IMR-90 (cell line): Measurements from ENCODE around the gene DCDC2. TPM values are rescaled to one million over a fixed set of nuclear protein-coding genes. Genes with fewer than 3 reads are reported as not detected.

Experiments used
- ATAC-seq: fragments of 200-7000 bp; cut with Tn5 transposase; 2 replicates; pipeline ENCODE4 v1.9.1; 2020; ENCODE audit warnings: low read depth, mild to moderate bottlenecking, moderate library complexity
- BruUV-seq: library from RNA; stranded (reverse); fragments of 400-500 nt; replicated peaks from 2 replicates; lab custom pipeline; 2021; lab: Mats Ljungman, UMichigan
- CTCF ChIA-PET: fragments of 300-600 bp; formaldehyde crosslinking; extraction: SDS; loops from one replicate; lab custom pipeline; 2021; ENCODE audit warnings: antibody characterized with exemption; lab: Yijun Ruan, JAX
- POLR2A ChIA-PET: fragments of 300-600 bp; sonication (Branson Sonifier 250); formaldehyde crosslinking; loops from one replicate; lab custom pipeline; 2022; ENCODE audit warnings: antibody characterized with exemption; ENCODE audit not compliant: unreplicated experiment; lab: Charles Lee
- DNase-seq: peaks from one replicate; pipeline ENCODE4 v3.0.0; 2013
- H2AFZ ChIP-seq: replicated peaks from 2 replicates; pipeline ENCODE3; 2013; ENCODE audit warnings: low read length, mild to moderate bottlenecking; ENCODE audit not compliant: poor library complexity
- H2AK5ac ChIP-seq: 2 replicates; pipeline ENCODE4 v1.6.1; 2013; ENCODE audit warnings: low read depth, low read length, inconsistent platforms
- H2AK9ac ChIP-seq: replicated peaks from 2 replicates; pipeline ENCODE3; 2013; ENCODE audit warnings: mild to moderate bottlenecking, low read depth, low read length, moderate library complexity; ENCODE audit not compliant: poor library complexity
- H2BK120ac ChIP-seq: 2 replicates; pipeline ENCODE4 v1.6.1; 2013; ENCODE audit warnings: low read depth, low read length, inconsistent platforms
- H2BK15ac ChIP-seq: 3 replicates; pipeline ENCODE4 v1.6.1; 2013; ENCODE audit warnings: low read depth, low read length, inconsistent platforms
- H2BK20ac ChIP-seq: 2 replicates; pipeline ENCODE4 v1.6.1; 2013; ENCODE audit warnings: low read depth, mild to moderate bottlenecking, inconsistent platforms, low read length, moderate library complexity
- H2BK5ac ChIP-seq: 2 replicates; pipeline ENCODE4 v1.6.1; 2013; ENCODE audit warnings: mild to moderate bottlenecking, low read depth, low read length, inconsistent platforms; ENCODE audit not compliant: poor library complexity, severe bottlenecking
- H3K14ac ChIP-seq: replicated peaks from 2 replicates; pipeline ENCODE4 v1.6.1; 2013; ENCODE audit warnings: low read depth, low read length, inconsistent platforms
- H3K18ac ChIP-seq: 2 replicates; pipeline ENCODE4 v1.6.1; 2013; ENCODE audit warnings: low read depth, low read length, control low read depth
- H3K23ac ChIP-seq: 2 replicates; pipeline ENCODE4 v1.6.1; 2013; ENCODE audit warnings: low read depth, low read length, inconsistent platforms
- H3K27ac ChIP-seq: 2 replicates; pipeline ENCODE4 v1.5.1; 2013; ENCODE audit warnings: mild to moderate bottlenecking, control low read depth, low read length; ENCODE audit not compliant: insufficient read depth
- H3K27me3 ChIP-seq: 2 replicates; pipeline ENCODE4 v1.6.1; 2013; ENCODE audit warnings: low read length; ENCODE audit not compliant: control insufficient read depth, insufficient read depth
- H3K36me3 ChIP-seq: 2 replicates; pipeline ENCODE4 v1.6.1; 2013; ENCODE audit warnings: low read length, mixed read lengths; ENCODE audit not compliant: control insufficient read depth, insufficient read depth
- H3K4ac ChIP-seq: 2 replicates; pipeline ENCODE4 v1.6.1; 2013; ENCODE audit warnings: low read depth, low read length, inconsistent platforms
- H3K4me1 ChIP-seq: 2 replicates; pipeline ENCODE4 v1.6.1; 2013; ENCODE audit warnings: low read length, mixed read lengths; ENCODE audit not compliant: control insufficient read depth, insufficient read depth
- H3K4me2 ChIP-seq: 2 replicates; pipeline ENCODE4 v1.6.1; 2013; ENCODE audit warnings: low read depth, mild to moderate bottlenecking, control low read depth, low read length, moderate library complexity
- H3K4me3 ChIP-seq: 2 replicates; pipeline ENCODE4 v1.5.1; 2013; ENCODE audit warnings: low read depth, mild to moderate bottlenecking, control low read depth, low read length, moderate library complexity; ENCODE audit not compliant: insufficient read depth
- H3K56ac ChIP-seq: 2 replicates; pipeline ENCODE4 v1.6.1; 2013; ENCODE audit warnings: low read length, inconsistent platforms; ENCODE audit not compliant: insufficient read depth; ENCODE audit errors: extremely low read depth
- H3K79me1 ChIP-seq, 2 experiments: 2 replicates each; pipeline ENCODE4 v1.6.1; 2013; ENCODE audit warnings: low read length in 2 of 2, inconsistent platforms in 1 of 2, low read depth in 1 of 2
- H3K9ac ChIP-seq: 2 replicates; pipeline ENCODE4 v1.6.1; 2013; ENCODE audit warnings: low read depth, low read length, control low read depth
- H3K9me1 ChIP-seq: 2 replicates; pipeline ENCODE4 v1.6.1; 2013; ENCODE audit warnings: low read length, inconsistent platforms; ENCODE audit not compliant: insufficient read depth
- H3K9me3 ChIP-seq: 2 replicates; pipeline ENCODE4 v1.6.1; 2013; ENCODE audit warnings: low read length; ENCODE audit not compliant: control insufficient read depth, insufficient read depth
- H4K20me1 ChIP-seq: 2 replicates; pipeline ENCODE4 v1.6.1; 2013; ENCODE audit warnings: low read length, inconsistent platforms; ENCODE audit not compliant: insufficient read depth
- H4K5ac ChIP-seq: 2 replicates; pipeline ENCODE4 v1.6.1; 2013; ENCODE audit warnings: mild to moderate bottlenecking, low read depth, low read length, control low read depth
- H4K8ac ChIP-seq, 2 experiments: 2 replicates each; pipeline ENCODE4 v1.6.1; 2013; ENCODE audit warnings: low read depth in 2 of 2, low read length in 2 of 2, control low read depth in 1 of 2, inconsistent platforms in 1 of 2
- H4K91ac ChIP-seq: 2 replicates; pipeline ENCODE4 v1.6.1; 2013; ENCODE audit warnings: low read depth, low read length, inconsistent platforms; ENCODE audit not compliant: insufficient read depth
- BHLHE40 ChIP-seq: fragments of 150-350 bp; IDR thresholded peaks from 2 replicates; pipeline ENCODE4 v1.6.1; 2016; ENCODE audit warnings: mild to moderate bottlenecking, low read depth, low read length
- CEBPB ChIP-seq: IDR thresholded peaks from 2 replicates; pipeline ENCODE4 v1.6.1; 2012; ENCODE audit warnings: low read depth, low read length, improper control_type of control experiment
- CHD1 ChIP-seq: IDR thresholded peaks from 2 replicates; pipeline ENCODE4 v1.6.1; 2012; ENCODE audit warnings: low read depth, low read length, improper control_type of control experiment
- ELK1 ChIP-seq: fragments of 150-350 bp; IDR thresholded peaks from 2 replicates; pipeline ENCODE4 v1.6.1; 2016; ENCODE audit warnings: low read depth, mild to moderate bottlenecking, low read length, moderate library complexity, borderline replicate concordance
- FOS ChIP-seq: fragments of 150-350 bp; IDR thresholded peaks from 2 replicates; pipeline ENCODE4 v1.6.1; 2016; ENCODE audit warnings: low read depth, low read length
- MAFK ChIP-seq: IDR thresholded peaks from 2 replicates; pipeline ENCODE4 v1.6.1; 2012; ENCODE audit warnings: low read depth, low read length, improper control_type of control experiment
- MAZ ChIP-seq: IDR thresholded peaks from 2 replicates; pipeline ENCODE4 v1.6.1; 2012; ENCODE audit warnings: low read depth, mild to moderate bottlenecking, low read length, improper control_type of control experiment, moderate library complexity, borderline replicate concordance
- MXI1 ChIP-seq: IDR thresholded peaks from 2 replicates; pipeline ENCODE4 v1.6.1; 2012; ENCODE audit warnings: low read depth, mild to moderate bottlenecking, low read length, moderate library complexity, borderline replicate concordance
- NFE2L2 ChIP-seq: fragments of 150-350 bp; IDR thresholded peaks from 2 replicates; pipeline ENCODE4 v1.6.1; 2016; ENCODE audit warnings: low read depth, mild to moderate bottlenecking, low read length
- POLR2A ChIP-seq: IDR thresholded peaks from 2 replicates; pipeline ENCODE4 v1.6.1; 2012; ENCODE audit warnings: mild to moderate bottlenecking, low read depth, low read length
- RAD21 ChIP-seq: IDR thresholded peaks from 2 replicates; pipeline ENCODE4 v1.6.1; 2012; ENCODE audit warnings: low read length, improper control_type of control experiment
- RCOR1 ChIP-seq: IDR thresholded peaks from 2 replicates; pipeline ENCODE4 v1.6.1; 2012; ENCODE audit warnings: mild to moderate bottlenecking, low read length, improper control_type of control experiment; ENCODE audit not compliant: insufficient replicate concordance
- RFX5 ChIP-seq: IDR thresholded peaks from 2 replicates; pipeline ENCODE4 v1.8.0; 2012; ENCODE audit warnings: low read depth, mild to moderate bottlenecking, low read length, moderate library complexity
- SMC3 ChIP-seq: fragments of 150-350 bp; IDR thresholded peaks from 2 replicates; pipeline ENCODE4 v1.6.1; 2016; ENCODE audit warnings: low read depth, mild to moderate bottlenecking, antibody characterized with exemption, low read length, moderate library complexity
- USF2 ChIP-seq: fragments of 150-350 bp; IDR thresholded peaks from 2 replicates; pipeline ENCODE4 v1.6.1; 2017; ENCODE audit warnings: mild to moderate bottlenecking, antibody characterized with exemption, low read length, low read depth
- WGBS, 2 experiments: methylation state at CpG; one replicate each; pipeline versions ENCODE4 v1.1.5 to v1.1.7; 2013; ENCODE audit warnings: missing lambda C conversion rate in 2 of 2; ENCODE audit not compliant: insufficient read length in 1 of 2; ENCODE audit errors: extremely low coverage in 2 of 2; 5-methylcytosine and 5-hydroxymethylcytosine counted together
- dilution Hi-C: fragments of 300-500 bp; cut with HindIII; formaldehyde crosslinking; loops from one replicate; pipeline ENCODE4 v1.14.3; 2018; ENCODE audit warnings: low sequenced_read_pairs; ENCODE audit not compliant: unreplicated experiment
- in situ Hi-C: fragments of 300-500 bp; cut with MboI; formaldehyde crosslinking; loops from 3 replicates; pipeline ENCODE4 v1.14.3; 2019; ENCODE audit warnings: low sequenced_read_pairs, inconsistent platforms, mixed read lengths
- intact Hi-C: fragments of 100-400 bp; cut with micrococcal nuclease; formaldehyde crosslinking; loops from 2 replicates; pipeline ENCODE4 v1.10.0; 2022
- polyA plus RNA-seq, 3 experiments: library from polyadenylated mRNA; depleted of rRNA; stranded (reverse); fragments of >200 nt; gene quantifications; 2 replicates each; pipeline ENCODE4 v1.2.3, GENCODE V29; 2012; ENCODE audit warnings: low replicate concordance in 1 of 3
- total RNA-seq: library from RNA; depleted of rRNA; stranded (reverse); fragments of >200 nt; gene quantifications from 2 replicates; pipeline ENCODE4 v1.2.3, GENCODE V29; 2012
- TF ChIP-seq, protein P1 (sequence below): conservative IDR thresholded peaks from 2 replicates; pipeline ENCODE4 v1.5.1; 2012; ENCODE audit warnings: mild to moderate bottlenecking, low read depth, low read length, improper control_type of control experiment

The DCDC2 gene
- total and polyA plus RNA-seq, 2 of the 4 experiments (the other 2 are of a cell fraction) = not detected

- H2BK15ac ChIP-seq = no peak overlapping the region
- no peak overlapping the region for H3K4ac ChIP-seq
- H3K23ac ChIP-seq = no peak overlapping the region
- BruUV-seq = no TSS peak
- H2AK9ac ChIP-seq = no peak overlapping the region
- TF ChIP-seq MAFK (no peak), FOS (no peak), POLR2A (no peak), CEBPB (no peak), USF2 (no peak), ELK1 (no peak), RAD21 (no peak), RCOR1 (no peak), RFX5 (no peak), BHLHE40 (no peak), CHD1 (no peak), NFE2L2 (no peak), MXI1 (no peak), SMC3 (no peak), MAZ (no peak)
- TF ChIP-seq, protein P1, sequence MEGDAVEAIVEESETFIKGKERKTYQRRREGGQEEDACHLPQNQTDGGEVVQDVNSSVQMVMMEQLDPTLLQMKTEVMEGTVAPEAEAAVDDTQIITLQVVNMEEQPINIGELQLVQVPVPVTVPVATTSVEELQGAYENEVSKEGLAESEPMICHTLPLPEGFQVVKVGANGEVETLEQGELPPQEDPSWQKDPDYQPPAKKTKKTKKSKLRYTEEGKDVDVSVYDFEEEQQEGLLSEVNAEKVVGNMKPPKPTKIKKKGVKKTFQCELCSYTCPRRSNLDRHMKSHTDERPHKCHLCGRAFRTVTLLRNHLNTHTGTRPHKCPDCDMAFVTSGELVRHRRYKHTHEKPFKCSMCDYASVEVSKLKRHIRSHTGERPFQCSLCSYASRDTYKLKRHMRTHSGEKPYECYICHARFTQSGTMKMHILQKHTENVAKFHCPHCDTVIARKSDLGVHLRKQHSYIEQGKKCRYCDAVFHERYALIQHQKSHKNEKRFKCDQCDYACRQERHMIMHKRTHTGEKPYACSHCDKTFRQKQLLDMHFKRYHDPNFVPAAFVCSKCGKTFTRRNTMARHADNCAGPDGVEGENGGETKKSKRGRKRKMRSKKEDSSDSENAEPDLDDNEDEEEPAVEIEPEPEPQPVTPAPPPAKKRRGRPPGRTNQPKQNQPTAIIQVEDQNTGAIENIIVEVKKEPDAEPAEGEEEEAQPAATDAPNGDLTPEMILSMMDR = no peak
- H3K9ac ChIP-seq = no peak overlapping the region
- ATAC-seq = no peak
- no peaks in the 10 kb centered on the region for H3K36me3 ChIP-seq
- no peak overlapping the region for H3K4me3 ChIP-seq
- H4K8ac ChIP-seq = no peak overlapping the region
- H3K14ac ChIP-seq = no peak overlapping the region
- H2BK20ac ChIP-seq = no peak overlapping the region
- H4K91ac ChIP-seq = no peak overlapping the region
- H3K4me1 ChIP-seq = no peaks in the 10 kb centered on the region
- in situ Hi-C loops (no loop called here), intact Hi-C loops (no loop called here), dilution Hi-C loops (no loop called here)
- no peak overlapping the region for H3K4me2 ChIP-seq
- no peak overlapping the region for H2AFZ ChIP-seq
- no peak overlapping the region for H3K18ac ChIP-seq
- H2BK5ac ChIP-seq = no peak overlapping the region
- no peaks in the 10 kb centered on the region for H3K27me3 ChIP-seq
- WGBS, 2 experiments = no CpG with 5 or more reads among the region's 2 CpGs
- H3K79me1 ChIP-seq = no peaks in the 10 kb centered on the region
- no peak overlapping the region for H3K27ac ChIP-seq
- CTCF ChIA-PET = interaction anchor here (1.5 kb wide), 1 partner anchor 51 kb away, joined by 3 read pairs; no protein-coding TSS in a partner anchor
- DNase-seq = no peak
- H3K9me1 ChIP-seq = no peaks in the 10 kb centered on the region
- H3K56ac ChIP-seq = no peak overlapping the region
- POLR2A ChIA-PET = no interaction called here
- H4K20me1 ChIP-seq = no peaks in the 10 kb centered on the region
- no peak overlapping the region for H2BK120ac ChIP-seq
- H4K5ac ChIP-seq = no peak overlapping the region
- no peak overlapping the region for H2AK5ac ChIP-seq
- H3K9me3 ChIP-seq = no peaks in the 10 kb centered on the region
These were observed 23.6 kb downstream of the DCDC2 start for GRCh38 chr6:24334285-24334684.
